Keratinocyte (primary cell): ENCODE data around the gene ETV7. TPM values are rescaled to one million over a fixed set of nuclear protein-coding genes. Genes with fewer than 3 reads are reported as not detected.

ENCODE experiments used
- DNase-seq: peaks from one replicate; pipeline ENCODE4 v3.0.0-alpha.2; 2011; ENCODE audit warnings: low read depth, missing footprints, low spot score
- FAIRE-seq: peaks from 2 replicates; lab custom pipeline; 2011; peaks lifted over from hg19 to GRCh38; lab: Jason Lieb, UNC
- H2AFZ ChIP-seq: 2 replicates; pipeline ENCODE4 v1.6.0; 2012; ENCODE audit warnings: low read length, control low read depth, inconsistent platforms; ENCODE audit not compliant: control insufficient read depth
- H3K27ac ChIP-seq: 2 replicates; pipeline ENCODE4 v1.5.1; 2011; ENCODE audit warnings: low read length; ENCODE audit not compliant: control insufficient read depth, insufficient read depth
- H3K27me3 ChIP-seq: 3 replicates; pipeline ENCODE4 v1.6.0; 2011; ENCODE audit warnings: low read length; ENCODE audit not compliant: control insufficient read depth, insufficient read depth; ENCODE audit errors: extremely low read depth
- H3K36me3 ChIP-seq, 2 experiments: 2 replicates in 1 of 2; 3 replicates in 1 of 2; pipeline ENCODE4 v1.5.1; 2011; ENCODE audit warnings: low read length in 2 of 2, mild to moderate bottlenecking in 1 of 2; ENCODE audit not compliant: control insufficient read depth in 2 of 2, insufficient read depth in 2 of 2; ENCODE audit errors: extremely low read depth in 1 of 2
- H3K4me1 ChIP-seq: 3 replicates; pipeline ENCODE4 v1.5.1; 2011; ENCODE audit warnings: low read length; ENCODE audit not compliant: control insufficient read depth, insufficient read depth; ENCODE audit errors: extremely low read depth
- H3K4me2 ChIP-seq: 3 replicates; pipeline ENCODE4 v1.6.0; 2011; ENCODE audit warnings: low read depth, low read length; ENCODE audit not compliant: control insufficient read depth, insufficient read depth; ENCODE audit errors: extremely low read depth
- H3K4me3 ChIP-seq, 3 experiments: fragments of 200-600 bp in 1 of 3; sonication (generic) in 1 of 3; 2 replicates in 2 of 3; 3 replicates in 1 of 3; pipeline ENCODE4 v1.5.1; 2011 to 2016; ENCODE audit warnings: low read length in 3 of 3, mild to moderate bottlenecking in 3 of 3, control low read depth in 2 of 3, inconsistent platforms in 1 of 3, low read depth in 1 of 3, mixed read lengths in 1 of 3, mixed run types in 1 of 3, moderate library complexity in 1 of 3; ENCODE audit not compliant: control insufficient read depth in 2 of 3, insufficient read depth in 2 of 3; ENCODE audit errors: extremely low read depth in 1 of 3
- H3K79me2 ChIP-seq: 2 replicates; pipeline ENCODE4 v1.6.0; 2012; ENCODE audit warnings: low read length; ENCODE audit not compliant: control insufficient read depth, insufficient read depth
- H3K9ac ChIP-seq: 3 replicates; pipeline ENCODE4 v1.6.0; 2011; ENCODE audit warnings: low read length; ENCODE audit not compliant: control insufficient read depth, insufficient read depth; ENCODE audit errors: extremely low read depth
- H3K9me1 ChIP-seq: 3 replicates; pipeline ENCODE4 v1.6.0; 2011; ENCODE audit warnings: low read length; ENCODE audit not compliant: control insufficient read depth, insufficient read depth; ENCODE audit errors: extremely low read depth
- H3K9me3 ChIP-seq: 2 replicates; pipeline ENCODE4 v1.5.1; 2012; ENCODE audit warnings: low read depth, low read length; ENCODE audit not compliant: control insufficient read depth
- H4K20me1 ChIP-seq: 3 replicates; pipeline ENCODE4 v1.6.0; 2011; ENCODE audit warnings: low read length; ENCODE audit not compliant: control insufficient read depth, insufficient read depth; ENCODE audit errors: extremely low read depth
- CTCF ChIP-seq, 3 experiments: IDR thresholded peaks in 1 of 3; conservative IDR thresholded peaks in 1 of 3; optimal IDR thresholded peaks in 1 of 3; 2 replicates in 2 of 3; 3 replicates in 1 of 3; pipeline versions ENCODE3 to v1.5.1; 2011; ENCODE audit warnings: low read length in 3 of 3, mild to moderate bottlenecking in 3 of 3, moderate library complexity in 2 of 3, control low read depth in 1 of 3, inconsistent platforms in 1 of 3; ENCODE audit not compliant: insufficient read depth in 2 of 3; ENCODE audit errors: extremely low read depth in 1 of 3
- EZH2 ChIP-seq: IDR thresholded peaks from one replicate; pipeline ENCODE4 v1.6.1; 2012; ENCODE audit warnings: inconsistent platforms, mild to moderate bottlenecking, low read length, moderate library complexity
- dilution Hi-C: fragments of 300-500 bp; cut with MboI; formaldehyde crosslinking; loops from one replicate; pipeline ENCODE4 v1.7.0; 2020; ENCODE audit warnings: low sequenced_read_pairs; ENCODE audit not compliant: extremely low pct_ligation_motif_present
- polyA plus RNA-seq, 5 experiments: library from polyadenylated mRNA; depleted of rRNA in 3 of 5; stranded (reverse) in 3 of 5; stranded (forward) in 1 of 5; unstranded in 1 of 5; fragments of >200 nt; gene quantifications; 1 replicate in 1 of 5; 2 replicates in 3 of 5; 3 replicates in 1 of 5; pipeline versions ENCODE4 v1.2.1 to v1.2.3, GENCODE V29; 2011 to 2012; ENCODE audit warnings: missing spikeins in 2 of 5, low read depth in 1 of 5, low replicate concordance in 1 of 5

ETV7 gene
- polyA plus RNA-seq, 1 donor (not counting 4 experiments of a cell fraction or from before 2014, with no cell fraction given): 0.22 TPM

- H3K9me1 ChIP-seq: no peaks in the 10 kb centered on the region
- peaks cover 2% of the 10 kb centered on the region for H4K20me1 ChIP-seq
- dilution Hi-C loops: no loop called here
- H3K4me1 ChIP-seq: peaks cover 8% of the 10 kb centered on the region
- H3K36me3 ChIP-seq: no peaks in the 10 kb centered on the region
- H2AFZ ChIP-seq: no peak overlapping the region
- no peak overlapping the region for H3K4me3 ChIP-seq
- TF ChIP-seq EZH2: no peak
- no peak for TF ChIP-seq CTCF (optimal IDR thresholded peaks at IDR 0.05 in 1 of 3, IDR thresholded peaks at IDR 0.05 in 1 of 3, conservative IDR thresholded peaks at IDR 0.05 in 1 of 3; ENCODE audit: extremely low read depth in 1 of 3, insufficient read depth in 2 of 3, low read length in 3 of 3)
- no peak for DNase-seq
- no peak overlapping the region for H3K27ac ChIP-seq
- no peak overlapping the region for H3K4me2 ChIP-seq
- FAIRE-seq: no peak
- H3K79me2 ChIP-seq: no peaks in the 10 kb centered on the region
- H3K9me3 ChIP-seq: no peaks in the 10 kb centered on the region
- peaks cover 8% of the 10 kb centered on the region for H3K27me3 ChIP-seq
- H3K9ac ChIP-seq: no peak overlapping the region
These were observed 16.8 kb downstream of the ETV7 start for GRCh38 chr6:36370638-36371037.

- Histone ChIP-seq H2AFZ (no peak overlapping the region), H3K9me3 (no peaks in the 10 kb centered on the region), H3K9me1 (no peaks in the 10 kb centered on the region), H3K4me2 (no peak overlapping the region), H3K27me3 (peaks cover under 1% of the 10 kb centered on the region), H4K20me1 (peaks cover 2% of the 10 kb centered on the region), H3K36me3 (no peaks in the 10 kb centered on the region), H3K79me2 (no peaks in the 10 kb centered on the region), H3K4me3 (no peak overlapping the region), H3K27ac (no peak overlapping the region), H3K4me1 (peaks cover 8% of the 10 kb centered on the region), H3K9ac (no peak overlapping the region)
- TF ChIP-seq CTCF (optimal IDR thresholded peaks at IDR 0.05 in 1 of 3, IDR thresholded peaks at IDR 0.05 in 1 of 3, conservative IDR thresholded peaks at IDR 0.05 in 1 of 3; ENCODE audit: extremely low read depth in 1 of 3, insufficient read depth in 2 of 3, low read length in 3 of 3) (no peak), EZH2 (no peak)
- dilution Hi-C loops: no loop called here
- FAIRE-seq (no peak), DNase-seq (no peak)
These were observed 18.3 kb downstream of the ETV7 start for GRCh38 chr6:36368921-36369865.
